SK-N-SH treated with all-trans-retinoic acid at 6 μM for 48 hours (cell line): Measurements from ENCODE around the gene LHFPL3.

ENCODE experiments used
- ATAC-seq: fragments of 200-7000 bp; cut with Tn5 transposase; 3 replicates; pipeline ENCODE4 v1.9.1; 2020; ENCODE audit warnings: mild to moderate bottlenecking, moderate library complexity
- ARNTL ChIP-seq: fragments of 450-650 bp; formaldehyde crosslinking; IDR thresholded peaks from 2 replicates; pipeline ENCODE4 v1.5.0; 2020; ENCODE audit warnings: low read depth, mild to moderate bottlenecking, moderate library complexity, borderline replicate concordance
- BACH2 ChIP-seq: fragments of 250-450 bp; sonication (Bioruptor Pico); IDR thresholded peaks from 2 replicates; pipeline ENCODE4 v1.9.0; 2021; ENCODE audit warnings: mild to moderate bottlenecking, borderline replicate concordance
- CREB5 ChIP-seq: fragments of 250-450 bp; sonication (Bioruptor Pico); IDR thresholded peaks from 2 replicates; pipeline ENCODE4 v1.5.1; 2020; ENCODE audit warnings: low read depth, mild to moderate bottlenecking, moderate library complexity
- CSDC2 ChIP-seq: fragments of 250-450 bp; sonication (Bioruptor Pico); IDR thresholded peaks from 2 replicates; pipeline ENCODE4 v1.5.0; 2020; ENCODE audit warnings: mild to moderate bottlenecking, moderate library complexity
- ISL1 ChIP-seq: fragments of 250-450 bp; sonication (Bioruptor Pico); IDR thresholded peaks from 2 replicates; pipeline ENCODE4 v2.1.2; 2022; ENCODE audit warnings: mild to moderate bottlenecking, moderate library complexity
- OSR1 ChIP-seq: fragments of 250-450 bp; sonication (Bioruptor Pico); IDR thresholded peaks from 2 replicates; pipeline ENCODE4 v1.8.0; 2022; ENCODE audit warnings: moderate library complexity, mild to moderate bottlenecking, inconsistent platforms
- PATZ1 ChIP-seq: fragments of 250-450 bp; sonication (Bioruptor Pico); IDR thresholded peaks from 2 replicates; pipeline ENCODE4 v1.8.0; 2020; ENCODE audit warnings: mild to moderate bottlenecking, moderate library complexity, borderline replicate concordance
- PPARA ChIP-seq: fragments of 250-450 bp; sonication (Bioruptor Pico); IDR thresholded peaks from 2 replicates; pipeline ENCODE4 v1.5.0; 2020; ENCODE audit warnings: mild to moderate bottlenecking, borderline replicate concordance
- RARB ChIP-seq: fragments of 250-450 bp; sonication (Bioruptor Pico); IDR thresholded peaks from 2 replicates; pipeline ENCODE4 v1.8.0; 2021; ENCODE audit warnings: mild to moderate bottlenecking, moderate library complexity
- SNAI2 ChIP-seq: fragments of 250-450 bp; sonication (Bioruptor Pico); IDR thresholded peaks from 2 replicates; pipeline ENCODE4 v1.5.0; 2020; ENCODE audit warnings: mild to moderate bottlenecking, moderate library complexity
- TCF4 ChIP-seq: fragments of 250-450 bp; sonication (Bioruptor Pico); IDR thresholded peaks from 2 replicates; pipeline ENCODE4 v1.8.0; 2021; ENCODE audit warnings: mild to moderate bottlenecking, moderate library complexity, borderline replicate concordance
- TOX ChIP-seq: fragments of 250-450 bp; sonication (Bioruptor Pico); IDR thresholded peaks from 2 replicates; pipeline ENCODE4 v1.8.0; 2021; ENCODE audit warnings: mild to moderate bottlenecking, moderate library complexity, borderline replicate concordance
- TSHZ2 ChIP-seq: fragments of 250-450 bp; sonication (Bioruptor Pico); IDR thresholded peaks from 2 replicates; pipeline ENCODE4 v1.5.0; 2020; ENCODE audit warnings: mild to moderate bottlenecking, moderate library complexity
- ZC3H10 ChIP-seq: fragments of 250-450 bp; sonication (Bioruptor Pico); IDR thresholded peaks from 2 replicates; pipeline ENCODE4 v1.5.1; 2021; ENCODE audit warnings: mild to moderate bottlenecking, moderate library complexity
- ZFP3 ChIP-seq: fragments of 250-450 bp; sonication (Bioruptor Pico); IDR thresholded peaks from 2 replicates; pipeline ENCODE4 v1.5.0; 2020; ENCODE audit warnings: mild to moderate bottlenecking, moderate library complexity
- ZFP30 ChIP-seq: fragments of 450-650 bp; formaldehyde crosslinking; IDR thresholded peaks from 2 replicates; pipeline ENCODE4 v1.5.0; 2022; ENCODE audit warnings: mild to moderate bottlenecking, moderate library complexity
- ZNF565 ChIP-seq: fragments of 450-650 bp; formaldehyde crosslinking; conservative IDR thresholded peaks from 2 replicates; pipeline ENCODE4 v1.5.0; 2020; ENCODE audit warnings: low read depth, mild to moderate bottlenecking, moderate library complexity
- ZNF70 ChIP-seq: fragments of 450-650 bp; formaldehyde crosslinking; IDR thresholded peaks from 2 replicates; pipeline ENCODE4 v1.5.0; 2020; ENCODE audit warnings: mild to moderate bottlenecking, moderate library complexity
- ZNF8 ChIP-seq: fragments of 450-650 bp; formaldehyde crosslinking; IDR thresholded peaks from 2 replicates; pipeline ENCODE4 v1.5.0; 2020; ENCODE audit warnings: mild to moderate bottlenecking, moderate library complexity

The LHFPL3 gene

DNA sequence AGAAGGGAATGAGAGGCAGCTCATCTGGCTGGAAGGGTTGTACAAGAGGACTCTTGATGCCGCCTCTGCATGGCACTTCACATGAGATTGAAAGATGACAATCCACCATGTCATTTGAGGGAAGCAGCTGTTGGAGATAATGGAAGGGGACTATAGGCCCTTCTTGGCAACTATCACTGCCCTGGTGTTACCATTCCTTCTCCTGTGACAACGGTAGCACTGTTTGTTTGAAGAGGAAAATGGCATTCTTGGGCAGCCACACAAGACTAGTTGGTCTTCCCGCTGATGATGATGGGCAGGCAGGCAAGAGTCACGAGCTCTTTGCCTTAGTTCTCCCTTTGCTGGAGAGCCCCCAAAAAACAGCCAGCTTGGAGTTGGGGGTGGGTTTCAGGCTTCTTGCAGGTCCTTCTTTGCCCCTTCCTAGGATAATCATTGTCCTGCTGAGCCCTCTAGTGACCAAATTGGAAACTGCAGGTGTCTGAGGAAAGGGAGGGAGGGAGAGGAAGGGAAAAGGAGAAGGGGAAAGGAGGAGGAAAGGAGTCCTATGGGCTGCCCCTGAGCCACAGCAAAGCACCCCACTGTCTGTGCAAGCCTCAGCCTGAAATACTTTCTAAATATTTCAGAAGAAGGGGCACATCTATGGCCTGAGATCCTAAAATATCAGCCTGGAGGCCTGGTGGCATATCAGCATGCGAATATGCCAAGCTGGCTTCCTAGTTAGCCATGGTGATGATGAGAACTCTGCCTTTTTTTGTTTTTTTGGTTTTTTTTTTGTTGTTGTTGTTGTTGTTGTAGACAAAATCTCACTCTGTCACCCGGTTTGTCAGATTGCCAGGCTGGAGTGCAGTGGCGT lies 520.0 kb downstream of the LHFPL3 start (continued):
- no peak for TF ChIP-seq PATZ1 (CRISPR knock-in tag)
- TF ChIP-seq ZNF8 (CRISPR knock-in tag): no peak
- TF ChIP-seq ISL1 (CRISPR knock-in tag): no peak
- no peak for TF ChIP-seq ARNTL (CRISPR knock-in tag)
- TF ChIP-seq ZNF70 (CRISPR knock-in tag): no peak
- TF ChIP-seq RARB (CRISPR knock-in tag): no peak
- no peak for TF ChIP-seq CREB5 (CRISPR knock-in tag)
- TF ChIP-seq ZFP30: no peak
- no peak for TF ChIP-seq TSHZ2 (CRISPR knock-in tag)
- TF ChIP-seq OSR1 (CRISPR knock-in tag): no peak

GRCh38 chr7:104850374-104850773 lies 522.0 kb downstream of the LHFPL3 start:
- no peak for ATAC-seq
- TF ChIP-seq PATZ1 (CRISPR knock-in tag): no peak
- TF ChIP-seq BACH2 (CRISPR knock-in tag): no peak

GRCh38 chr7:104851268-104851667 lies 522.9 kb downstream of the LHFPL3 start:
- ATAC-seq: no peak

More at GRCh38 chr7:104851268-104851667, 522.9 kb downstream of the LHFPL3 start:
- TF ChIP-seq SNAI2 (CRISPR knock-in tag) (no peak), OSR1 (CRISPR knock-in tag) (no peak), PPARA (CRISPR knock-in tag) (no peak), ZNF565 (CRISPR knock-in tag) (no peak), ZFP30 (no peak), ARNTL (CRISPR knock-in tag) (no peak), PATZ1 (CRISPR knock-in tag) (no peak), TOX (CRISPR knock-in tag) (no peak), BACH2 (CRISPR knock-in tag) (no peak), TSHZ2 (CRISPR knock-in tag) (no peak), ZNF8 (CRISPR knock-in tag) (no peak), ZNF70 (CRISPR knock-in tag) (no peak), CSDC2 (CRISPR knock-in tag) (no peak), TCF4 (CRISPR knock-in tag) (no peak), ZC3H10 (no peak), ZFP3 (CRISPR knock-in tag) (no peak)
- TF ChIP-seq, all 23 proteins: peak for 0
